H1 (cell line): ENCODE results near the gene KCNK3.

Experiments
- SAP30 ChIP-seq: fragments of 300-600 bp; sonication (generic); IDR thresholded peaks from 2 replicates; pipeline ENCODE4 v1.7.1; 2012; ENCODE audit warnings: low read length, moderate library complexity, mild to moderate bottlenecking, inconsistent platforms; ENCODE audit not compliant: insufficient read depth, insufficient replicate concordance
- SP1 ChIP-seq: IDR thresholded peaks from 2 replicates; pipeline ENCODE4 v1.6.1; 2011; ENCODE audit warnings: low read depth, low read length
- SRF ChIP-seq: IDR thresholded peaks from 2 replicates; pipeline ENCODE4 v1.6.1; 2011; ENCODE audit warnings: mild to moderate bottlenecking, low read depth, low read length, moderate library complexity

- TF ChIP-seq SP1 (no peak), SAP30 (no peak), SRF (no peak)
Measured at GRCh38 chr2:26651799-26652198, 40.7 kb upstream of the KCNK3 start.
